ENCODE measurements around the gene TRIM27. TPM values are rescaled to one million over a fixed set of nuclear protein-coding genes. Genes with fewer than 3 reads are reported as not detected.

TRIM27 gene
- total RNA-seq, 4 donors from 2014 or later: 30.0 to 48.0 (median 40.2) TPM

GRCh38 chr6:28900577-28901256, 23.1 kb downstream of the TRIM27 start:
- no peak for DNase-seq (ENCODE audit: low spot score in 2 of 2)
- TF ChIP-seq EP300 (IDR thresholded peaks at IDR 0.05) (no peak), POLR2A (IDR thresholded peaks at IDR 0.05) (no peak), POLR2AphosphoS5 (IDR thresholded peaks at IDR 0.05) (no peak), CTCF (IDR thresholded peaks at IDR 0.05) (no peak)
- Histone ChIP-seq H3K9me3 (no peaks in the 10 kb centered on the region), H3K36me3 (peaks cover 47% of the 10 kb centered on the region), H3K27ac (no peak overlapping the region), H3K4me3 (no peak overlapping the region), H3K27me3 (no peaks in the 10 kb centered on the region), H3K4me1 (peaks cover 9% of the 10 kb centered on the region)
- WGBS: 82% methylated on average over 5 of the region's 5 CpGs

- H3K27me3 ChIP-seq: no peaks in the 10 kb centered on the region
- H3K4me1 ChIP-seq: peaks cover 9% of the 10 kb centered on the region
- TF ChIP-seq EP300 (IDR thresholded peaks at IDR 0.05): no peak
- no peak for TF ChIP-seq POLR2A (IDR thresholded peaks at IDR 0.05)
- TF ChIP-seq CTCF (IDR thresholded peaks at IDR 0.05): no peak
- TF ChIP-seq POLR2AphosphoS5 (IDR thresholded peaks at IDR 0.05): no peak
- DNase-seq (ENCODE audit: low spot score in 2 of 2): no peak
- H3K9me3 ChIP-seq: no peaks in the 10 kb centered on the region
- H3K36me3 ChIP-seq: peaks cover 29% of the 10 kb centered on the region
- H3K27ac ChIP-seq: no peak overlapping the region
- no peak overlapping the region for H3K4me3 ChIP-seq
- 78% methylated on average over 2 of the region's 2 CpGs for WGBS
Observed at GRCh38 chr6:28898710-28898965, 25.1 kb downstream of the TRIM27 start.

- Histone ChIP-seq H3K4me1 (peaks cover 9% of the 10 kb centered on the region), H3K9me3 (no peaks in the 10 kb centered on the region), H3K36me3 (peaks cover 16% of the 10 kb centered on the region), H3K27ac (peak overlapping the region; percentile 92), H3K27me3 (peaks cover 2% of the 10 kb centered on the region), H3K4me3 (peak overlapping the region; percentile 67)
- TF ChIP-seq EP300 (IDR thresholded peaks at IDR 0.05): no peak
- no peak for TF ChIP-seq POLR2A (IDR thresholded peaks at IDR 0.05)
- no peak for TF ChIP-seq POLR2AphosphoS5 (IDR thresholded peaks at IDR 0.05)
- TF ChIP-seq CTCF (IDR thresholded peaks at IDR 0.05): no peak
- 4% methylated on average over 1 of the region's 1 CpG for whole genome bisulfite sequencing
- DNase-seq (ENCODE audit: low spot score in 2 of 2): no peak
Observed at GRCh38 chr6:28897369-28897745, 26.4 kb downstream of the TRIM27 start.

- TF ChIP-seq CTCF (IDR thresholded peaks at IDR 0.05) (peak; percentile 17 to 19), POLR2AphosphoS5 (IDR thresholded peaks at IDR 0.05) (no peak), EP300 (IDR thresholded peaks at IDR 0.05) (no peak)
- Histone ChIP-seq H3K36me3 (peaks cover 13% of the 10 kb centered on the region), H3K4me1 (peaks cover 9% of the 10 kb centered on the region), H3K27ac (peak overlapping the region; percentile 92), H3K27me3 (peaks cover 2% of the 10 kb centered on the region), H3K9me3 (no peaks in the 10 kb centered on the region), H3K4me3 (peak overlapping the region; percentile 67)
- peak in 1 of 2 donors; percentile 80 for DNase-seq (ENCODE audit: low spot score in 2 of 2)
- 0% methylated on average over 41 of the region's 41 CpGs for WGBS
Observed at GRCh38 chr6:28896505-28897368, 27.0 kb downstream of the TRIM27 start.

GRCh38 chr6:28895131-28895812, 28.5 kb downstream of the TRIM27 start:
- Histone ChIP-seq H3K9me3 (no peaks in the 10 kb centered on the region), H3K4me1 (peaks cover 9% of the 10 kb centered on the region), H3K36me3 (no peaks in the 10 kb centered on the region), H3K27ac (peak overlapping the region; percentile 92), H3K27me3 (peaks cover 2% of the 10 kb centered on the region), H3K4me3 (peak overlapping the region; percentile 67)
- DNase-seq (ENCODE audit: low spot score in 2 of 2): peak; percentile 95 to 97
- peak in 1 of 3 donors; percentile 53 for TF ChIP-seq POLR2AphosphoS5 (IDR thresholded peaks at IDR 0.05)
- peak in 1 of 2 donors; percentile 60 for TF ChIP-seq POLR2A (IDR thresholded peaks at IDR 0.05)
- no peak for TF ChIP-seq CTCF (IDR thresholded peaks at IDR 0.05)
- WGBS: 7% methylated on average over 27 of the region's 27 CpGs
